Activated CD4-positive, alpha-beta T cell treated with anti-CD3 and anti-CD28 coated beads, Interleukin-2, Interleukin-4, amounts not matched to agents 100 ng/mL and 50 ng/mL, durations not matched to agents 16 hours and 8 hours (primary cell): ENCODE measurements around the gene SRCIN1.

ENCODE experiments used
- DNase-seq: peaks from one replicate; pipeline ENCODE4 v3.0.0-alpha.2; 2020; ENCODE audit warnings: low spot score

The SRCIN1 gene

DNA sequence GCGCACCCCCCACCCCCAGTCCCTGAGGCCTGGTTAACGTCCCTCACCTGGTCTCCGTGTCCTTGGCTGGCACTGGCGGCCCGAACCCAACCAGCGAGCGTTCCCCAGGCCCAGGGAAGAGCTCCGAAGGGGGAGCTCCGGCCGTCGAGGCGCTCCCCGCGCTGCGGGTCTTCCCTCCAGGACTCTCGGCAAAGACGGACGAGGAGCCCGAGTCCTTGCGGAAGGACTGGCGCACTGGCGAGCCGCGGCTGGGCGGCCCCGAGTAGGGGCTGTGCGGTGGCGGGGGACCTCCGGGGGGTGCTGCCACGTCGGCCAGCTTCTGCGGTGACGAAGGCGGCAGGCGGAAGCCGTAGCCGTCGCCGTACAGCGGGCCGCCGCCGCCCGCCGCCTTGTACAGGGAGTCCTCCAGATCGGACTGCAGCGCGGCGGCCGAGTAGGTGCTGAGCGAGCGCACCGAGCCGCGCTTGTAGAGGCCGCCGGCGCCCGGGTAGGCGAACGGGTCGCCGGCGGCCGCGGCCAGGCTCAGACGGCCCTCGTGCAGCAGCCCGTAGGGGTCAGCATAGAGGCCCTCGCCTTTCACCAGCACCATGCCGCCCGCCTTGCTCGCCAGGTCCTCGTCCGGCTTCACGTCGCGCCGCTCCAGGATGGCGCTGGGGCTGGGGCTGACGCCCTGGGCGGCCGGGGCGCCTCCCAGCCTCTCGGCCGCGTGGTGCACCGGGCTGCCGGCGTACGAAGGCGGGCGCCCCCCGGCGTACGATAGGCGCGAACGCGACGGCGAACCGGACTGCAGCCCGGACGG is 44.1 kb downstream of the SRCIN1 start:
- DNase-seq, result no peak

DNA sequence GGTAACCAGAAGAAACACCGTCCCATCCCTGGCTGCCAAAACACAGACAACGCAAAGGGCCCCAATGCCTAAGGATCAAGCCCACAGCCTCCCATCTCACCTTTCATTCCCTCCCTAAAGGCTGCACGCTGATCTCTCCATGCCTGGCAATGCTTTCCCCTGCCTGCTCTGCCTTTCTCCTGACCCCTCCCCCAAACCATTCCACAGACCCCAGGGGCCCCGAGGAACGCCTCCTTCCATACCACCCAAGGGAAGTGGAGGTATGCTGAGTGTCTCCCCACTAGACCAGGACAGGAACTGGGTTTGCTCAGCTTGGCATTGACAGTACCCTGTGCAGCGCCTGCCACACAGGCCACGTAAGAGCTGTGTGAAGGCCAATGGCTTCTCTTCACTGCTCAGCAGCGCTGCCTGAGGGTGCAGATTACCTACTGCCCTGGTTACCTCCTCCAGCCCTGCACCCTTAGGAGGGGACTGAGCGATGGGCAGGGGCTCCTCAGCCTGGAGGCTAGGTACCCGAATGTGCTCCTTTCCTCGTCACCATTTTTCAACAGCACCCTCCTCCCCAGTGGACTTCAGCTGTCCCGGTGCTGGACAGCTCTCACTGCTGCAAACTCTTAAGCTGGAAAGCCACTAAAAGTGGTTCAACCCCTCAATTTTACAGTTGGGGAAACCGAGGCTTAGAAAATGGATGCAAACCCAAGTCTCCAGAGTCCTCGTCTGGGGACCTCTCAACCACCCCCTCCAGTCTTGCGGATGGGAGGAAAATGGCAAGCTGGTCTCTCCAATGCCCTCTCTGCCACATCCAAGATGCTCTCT is 45.0 kb downstream of the SRCIN1 start:
- no peak for DNase-seq

DNA sequence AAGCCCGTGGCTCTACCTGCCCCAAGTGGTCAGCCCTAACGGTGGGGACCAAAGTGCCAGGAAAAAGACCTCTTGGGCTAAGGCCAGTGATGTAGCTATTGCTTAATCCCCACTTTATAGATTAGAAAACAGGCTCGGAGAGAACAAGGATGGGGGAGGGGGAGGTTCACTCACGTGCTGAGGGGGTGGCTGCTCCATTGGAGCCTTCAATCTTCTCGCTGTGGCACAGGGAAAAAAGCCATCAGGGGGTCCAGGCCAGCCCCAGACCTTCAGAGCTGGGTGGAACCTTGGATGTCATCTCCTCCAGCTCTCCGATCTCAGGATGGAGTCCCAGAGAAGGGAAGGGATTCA is 45.9 kb downstream of the SRCIN1 start:
- DNase-seq, result no peak

DNA sequence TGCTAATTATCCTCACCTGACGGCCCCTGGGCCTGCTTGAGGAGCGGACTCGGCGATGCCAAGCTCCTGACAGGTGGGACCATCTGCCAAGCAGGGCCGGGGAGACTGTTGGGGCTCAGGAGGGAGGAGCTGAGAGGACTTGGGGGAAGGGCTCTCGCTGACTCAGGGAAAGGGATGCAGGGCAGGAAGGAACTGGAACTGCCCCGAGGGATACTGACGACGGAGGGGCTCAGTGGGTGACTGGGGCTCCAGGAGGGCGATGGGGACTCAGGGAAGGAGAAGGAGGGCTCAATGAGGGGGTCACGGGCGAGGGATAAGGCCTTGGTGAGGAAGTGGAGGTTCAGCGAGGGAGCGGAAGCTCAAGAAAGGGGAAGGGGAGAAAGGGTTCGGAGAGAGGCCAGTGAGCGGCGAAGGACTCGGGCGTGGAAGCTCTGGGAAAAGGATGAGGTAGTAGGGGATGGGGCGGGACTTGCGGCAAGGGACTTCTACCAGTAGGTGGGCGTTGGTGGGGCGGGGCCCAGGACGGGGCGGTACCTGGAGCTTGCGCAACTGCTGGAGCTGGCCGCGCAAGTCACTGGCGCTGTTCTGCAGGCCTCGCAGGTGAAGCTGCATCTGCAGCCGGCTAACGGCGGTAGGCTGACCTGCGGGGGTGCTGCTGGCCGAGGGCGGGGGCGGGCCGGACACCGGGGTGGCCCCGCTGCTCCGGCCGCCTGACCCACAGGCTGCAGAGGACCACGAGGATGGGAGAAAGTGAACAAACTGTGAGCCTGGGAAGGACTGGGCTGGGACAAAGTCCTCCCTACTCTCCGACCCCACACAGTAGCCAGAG is 46.5 kb downstream of the SRCIN1 start:
- DNase-seq, result peak; percentile 78

DNA sequence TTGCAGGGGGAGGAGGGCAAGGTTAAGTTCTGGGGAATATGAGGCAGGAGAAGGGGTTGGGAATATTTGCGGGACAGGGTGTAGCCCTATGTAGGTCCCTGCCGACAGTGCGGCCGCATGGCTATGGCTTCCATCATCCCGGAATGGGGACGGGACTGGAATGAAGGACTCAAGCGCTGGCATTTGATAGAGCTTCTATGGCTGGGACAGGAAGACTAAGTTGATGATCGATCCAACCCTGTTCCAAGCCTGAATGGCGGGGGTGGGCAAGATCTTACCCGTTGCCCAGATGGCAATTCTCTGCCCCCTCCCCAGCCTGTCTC is 47.1 kb downstream of the SRCIN1 start:
- no peak for DNase-seq

DNA sequence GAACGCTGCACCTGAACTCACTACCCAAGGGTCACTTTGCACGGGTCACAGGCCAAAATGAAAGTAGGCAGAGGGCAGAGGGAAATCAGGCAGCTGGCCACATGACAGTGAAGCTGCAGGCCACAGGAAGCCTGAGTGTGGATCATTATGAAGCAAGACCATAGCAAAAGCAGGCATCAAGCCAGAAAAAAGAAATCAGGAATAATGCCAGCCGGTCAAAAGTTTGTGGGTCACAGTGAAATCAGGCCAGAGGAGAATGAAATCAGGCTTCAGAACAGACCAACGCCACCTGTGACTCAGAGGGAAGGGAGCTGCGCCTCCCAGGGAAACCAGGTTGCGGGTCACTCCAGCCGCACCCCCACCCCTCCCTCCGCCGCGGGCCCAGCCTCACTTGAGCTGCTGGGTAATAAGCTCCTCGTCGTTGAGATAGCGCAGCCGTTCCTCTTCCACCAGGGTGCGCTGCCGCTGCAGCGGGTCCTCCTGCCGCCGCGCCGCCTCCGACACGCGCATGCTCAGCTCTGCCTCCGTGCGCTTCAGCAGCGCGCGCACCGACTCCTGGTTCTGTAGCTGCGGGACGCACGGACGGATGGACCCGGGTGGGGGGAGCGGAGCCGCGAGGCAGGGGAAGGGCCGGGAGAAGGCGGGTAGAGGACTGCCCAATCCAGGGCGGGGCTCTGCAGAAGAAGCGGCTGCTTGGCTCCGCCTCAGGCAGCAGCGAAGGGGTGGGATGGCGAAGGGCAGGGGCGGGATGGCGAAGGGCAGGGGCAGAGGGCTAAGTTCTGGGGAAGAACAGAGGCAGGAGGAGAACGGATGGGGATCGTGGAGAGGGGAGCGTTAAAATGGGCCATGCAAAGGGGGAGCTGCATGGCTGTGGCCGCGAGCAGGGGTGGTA is 47.7 kb downstream of the SRCIN1 start:
- DNase-seq, result peak; percentile 93

DNA sequence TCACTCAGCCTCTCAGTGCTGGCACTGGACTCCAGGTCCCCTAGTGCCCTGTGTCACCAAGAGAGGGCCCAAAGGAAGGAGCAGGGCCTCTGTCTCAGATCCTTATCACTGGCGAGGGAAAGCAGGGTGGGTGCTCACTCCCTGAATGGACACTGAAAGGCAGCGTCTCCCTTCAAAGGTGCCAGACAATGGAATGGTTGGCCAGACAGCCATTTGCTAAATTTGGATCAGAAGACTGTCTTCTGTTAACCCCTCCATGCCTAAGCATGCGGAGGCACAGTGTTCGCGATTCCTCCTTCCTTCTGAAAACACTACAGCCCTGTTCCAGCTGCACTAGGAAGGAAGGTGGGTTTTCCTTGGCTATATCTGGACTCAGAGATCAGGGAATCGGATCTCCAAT is 48.4 kb downstream of the SRCIN1 start:
- DNase-seq, result no peak

DNA sequence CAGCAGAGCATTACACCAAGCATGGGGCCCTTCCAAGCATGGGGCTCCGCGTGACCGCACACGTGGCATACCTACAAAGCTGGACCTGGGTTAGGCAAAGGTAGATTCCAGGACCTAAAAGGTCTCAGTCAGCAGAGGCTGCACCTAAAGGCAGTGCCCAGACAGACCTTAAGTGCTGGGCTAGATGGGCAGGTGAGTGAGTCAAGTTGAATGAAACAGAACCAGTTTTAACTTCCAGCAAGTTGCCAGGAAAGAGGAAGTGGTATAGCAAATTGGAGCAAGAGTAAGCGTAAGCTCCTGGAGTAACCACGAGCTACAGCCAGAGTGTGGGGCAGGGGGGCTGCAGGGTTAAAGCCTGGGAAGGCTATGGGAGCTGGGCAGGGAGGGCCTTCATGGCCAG is 49.5 kb downstream of the SRCIN1 start:
- no peak for DNase-seq

DNA sequence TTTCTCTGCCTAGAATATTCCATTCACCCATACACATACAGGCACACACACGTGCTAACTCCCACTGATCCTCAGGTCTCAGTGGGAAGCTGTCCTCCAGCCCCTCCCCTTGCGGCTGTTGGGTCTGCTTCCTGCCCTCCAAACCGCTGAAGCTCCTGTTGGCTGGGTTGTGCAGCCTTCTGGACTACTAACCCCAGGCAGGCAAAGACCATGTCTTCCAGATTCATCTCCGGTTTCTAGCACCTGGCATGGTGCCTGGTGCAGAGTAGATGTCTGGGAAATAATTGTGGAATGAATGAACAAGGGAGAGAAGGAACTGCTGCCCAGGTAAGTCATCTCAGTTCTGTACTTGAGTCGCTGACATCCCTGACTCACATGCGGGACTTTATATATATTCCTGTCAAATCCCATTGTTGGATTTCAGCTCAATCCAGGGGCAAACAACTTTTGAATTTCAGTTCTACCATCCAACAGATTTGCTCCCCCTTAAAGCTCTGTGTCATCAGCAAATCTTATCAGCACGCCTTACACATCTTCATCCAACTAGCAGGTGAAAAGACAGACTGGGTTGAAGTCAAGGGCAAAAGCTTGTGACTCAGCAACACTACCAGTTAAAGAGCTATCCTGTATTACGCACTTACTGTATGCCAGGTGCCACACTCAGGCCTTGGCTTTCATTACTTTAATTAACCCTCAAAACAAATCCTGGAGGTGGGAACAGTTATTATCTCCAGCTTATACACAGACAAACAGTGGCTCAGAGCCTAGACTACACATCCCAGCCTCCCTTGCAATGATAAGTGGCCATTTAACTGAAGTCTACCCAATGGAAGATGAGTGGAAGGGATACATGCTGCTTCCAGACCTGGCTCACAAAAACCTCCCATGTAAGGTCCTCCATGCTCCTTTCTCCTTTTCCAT is 51.1 kb downstream of the SRCIN1 start:
- DNase-seq, result no peak

DNA sequence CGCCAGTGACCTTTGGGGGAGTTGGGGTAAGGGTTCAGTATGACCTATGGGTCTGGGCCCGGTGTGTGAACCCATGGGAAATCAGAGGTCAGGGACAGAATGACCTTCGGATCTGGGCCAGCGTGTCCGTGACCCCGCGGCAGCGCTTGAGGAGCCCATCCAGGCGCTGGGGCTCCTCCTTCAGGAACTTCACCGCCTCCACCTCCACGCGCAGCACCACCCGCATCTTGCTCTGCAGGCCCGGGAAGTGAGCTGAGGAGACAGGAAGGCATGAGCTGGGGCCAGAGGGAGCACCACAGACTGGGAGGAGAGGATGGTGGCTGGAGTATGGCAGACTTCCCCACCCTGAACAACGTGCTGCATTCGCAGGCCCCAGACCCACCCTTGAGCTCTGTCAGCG is 53.4 kb downstream of the SRCIN1 start:
- DNase-seq, result no peak

DNA sequence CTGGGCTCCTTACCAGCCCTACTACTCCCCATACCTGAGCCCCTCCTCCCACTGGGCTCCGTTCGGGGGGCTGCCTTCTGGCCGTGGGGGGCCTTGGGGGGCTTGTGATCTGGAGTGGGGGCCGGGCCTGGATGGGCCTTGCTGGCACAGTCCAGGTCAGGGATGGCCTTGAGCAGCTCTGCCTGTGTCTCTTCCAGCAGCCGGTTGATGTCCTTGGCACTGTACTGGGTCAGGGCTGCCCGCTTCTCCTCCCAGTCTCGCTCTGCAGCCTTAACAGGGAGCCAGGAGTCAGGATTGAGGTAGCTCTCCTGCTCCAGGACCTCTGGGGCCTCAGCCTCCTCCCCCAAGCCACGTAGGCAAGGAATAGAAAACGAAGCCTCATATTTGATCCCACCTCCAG is 54.6 kb downstream of the SRCIN1 start:
- no peak for DNase-seq

DNA sequence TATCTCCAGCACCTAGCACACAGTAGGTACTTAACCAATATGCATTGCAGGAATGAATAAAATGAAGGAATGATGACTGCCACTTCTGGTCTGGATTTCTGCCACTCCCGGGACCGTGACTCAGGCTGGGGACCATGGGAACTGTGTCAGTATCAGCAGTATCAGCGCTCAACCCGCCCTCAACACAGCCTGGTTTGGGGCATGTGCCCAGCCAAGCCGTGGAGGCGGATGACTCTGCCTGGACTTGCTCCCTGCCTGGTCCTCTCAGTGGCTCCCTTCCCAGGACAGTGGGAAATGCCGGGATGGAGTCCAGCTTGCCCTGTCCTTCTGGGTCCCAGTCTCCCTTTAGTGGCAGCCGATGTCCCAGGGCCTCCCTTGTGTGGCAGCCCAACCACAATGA is 55.1 kb downstream of the SRCIN1 start:
- no peak for DNase-seq

DNA sequence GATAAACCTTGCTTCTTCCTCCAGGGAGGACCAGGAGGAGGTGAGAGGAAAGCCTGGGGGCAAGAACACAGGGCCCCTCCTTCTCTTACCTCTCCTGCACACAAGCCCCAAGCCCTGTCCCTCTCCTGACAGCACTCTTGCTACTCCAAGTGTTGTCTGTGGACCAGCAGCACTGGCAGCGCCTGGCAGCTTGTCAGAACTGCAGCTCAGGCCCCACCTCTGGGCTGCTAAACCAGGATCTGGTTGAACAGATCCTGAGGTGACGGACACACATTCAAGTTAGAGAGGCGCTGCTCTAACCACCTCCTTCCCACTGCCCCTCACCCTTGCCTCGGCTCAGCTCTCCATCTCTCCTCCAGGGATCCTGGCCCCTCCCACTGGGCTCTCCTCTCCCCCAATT is 56.5 kb downstream of the SRCIN1 start:
- DNase-seq, result no peak

DNA sequence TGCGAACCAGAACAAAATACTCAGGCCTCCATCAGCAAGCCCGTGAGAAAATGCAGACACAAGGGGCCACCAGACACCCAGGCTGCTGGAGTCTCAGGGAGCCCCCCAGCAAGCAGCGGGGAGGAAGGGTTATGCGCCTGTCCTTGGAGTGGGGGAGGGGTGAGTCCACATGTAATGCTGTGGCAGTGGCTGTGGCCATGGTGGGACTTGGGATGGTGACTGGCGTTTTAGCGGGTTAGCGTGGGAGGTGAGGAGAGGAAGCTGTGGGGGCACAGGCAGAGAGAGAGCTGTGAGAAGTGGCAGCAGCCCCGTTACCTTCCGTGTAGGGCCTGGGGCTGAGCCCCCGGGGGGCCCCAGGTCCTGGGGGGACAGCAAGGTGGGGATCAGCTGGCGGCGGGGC is 58.3 kb downstream of the SRCIN1 start:
- no peak for DNase-seq

DNA sequence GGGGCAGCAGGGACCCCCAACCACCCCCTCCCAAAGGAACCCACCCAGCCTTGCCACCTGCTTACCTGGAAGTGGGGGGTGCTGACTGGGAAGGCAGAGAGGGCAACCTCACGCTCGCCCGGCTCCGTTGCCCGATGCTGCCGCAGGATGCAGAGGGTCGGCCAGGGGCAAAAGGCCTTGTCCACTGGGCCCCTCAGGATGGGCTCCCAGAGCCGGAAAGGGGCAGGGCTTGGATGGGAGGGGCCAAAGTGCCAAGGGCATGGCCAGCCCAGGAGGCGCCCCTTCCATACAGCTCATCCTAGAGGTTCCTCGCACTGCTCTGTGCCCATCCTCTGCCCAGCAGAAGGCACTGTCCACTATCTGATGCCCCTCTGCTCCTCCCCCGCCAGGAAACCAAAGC is 59.4 kb downstream of the SRCIN1 start:
- DNase-seq, result no peak

DNA sequence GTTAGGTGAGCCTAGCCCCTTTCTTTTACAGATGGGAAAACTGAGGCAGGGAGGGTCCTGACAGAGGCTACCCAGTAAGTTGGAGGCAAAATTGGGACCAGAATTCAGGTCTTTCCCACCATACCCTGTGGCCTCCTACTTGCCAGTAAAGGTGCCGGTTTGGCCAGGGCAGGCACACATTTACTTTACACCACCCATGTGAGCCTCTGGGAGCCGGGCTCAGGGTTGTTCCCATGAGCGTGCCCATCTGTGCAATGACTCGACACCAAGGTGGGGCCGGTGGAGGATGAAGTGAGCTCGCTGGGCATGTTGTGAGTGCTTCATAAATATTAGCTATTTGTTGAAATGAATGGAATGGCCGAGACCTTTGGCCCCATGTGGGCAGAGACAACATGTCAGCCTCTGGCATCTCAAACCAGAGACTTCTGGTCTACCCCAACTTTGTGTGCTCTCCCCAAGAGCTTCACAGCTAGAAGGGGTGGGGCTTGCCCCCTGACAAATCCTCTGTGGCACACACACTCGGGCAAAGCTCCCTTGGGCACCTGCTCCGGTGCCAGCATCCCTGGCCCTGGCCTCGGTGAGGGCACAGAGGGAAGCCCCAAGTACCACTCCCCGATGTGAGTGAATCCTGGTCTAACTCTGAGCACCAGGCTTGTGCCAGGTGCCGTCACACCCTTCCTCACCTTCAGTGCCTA is 60.1 kb downstream of the SRCIN1 start:
- no peak for DNase-seq

DNA sequence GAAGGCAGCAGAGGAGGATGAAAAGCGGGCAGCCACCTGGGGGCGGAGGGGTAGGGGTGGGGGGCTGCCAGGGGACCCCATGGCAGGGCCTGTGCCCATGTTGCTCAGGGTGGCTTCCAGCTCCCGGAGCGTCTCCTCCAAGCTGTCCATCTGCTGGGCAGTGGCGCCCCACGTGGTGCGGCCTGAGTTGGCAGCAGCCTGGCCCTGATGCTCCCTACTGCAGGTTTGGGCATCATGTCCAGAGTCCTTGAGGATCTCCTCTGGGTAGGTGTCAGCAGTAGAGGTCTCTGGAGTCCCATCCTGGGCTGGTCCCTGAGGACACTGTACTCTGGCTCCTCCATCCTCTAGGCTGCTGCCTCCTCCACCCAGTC is 60.9 kb downstream of the SRCIN1 start:
- no peak for DNase-seq

DNA sequence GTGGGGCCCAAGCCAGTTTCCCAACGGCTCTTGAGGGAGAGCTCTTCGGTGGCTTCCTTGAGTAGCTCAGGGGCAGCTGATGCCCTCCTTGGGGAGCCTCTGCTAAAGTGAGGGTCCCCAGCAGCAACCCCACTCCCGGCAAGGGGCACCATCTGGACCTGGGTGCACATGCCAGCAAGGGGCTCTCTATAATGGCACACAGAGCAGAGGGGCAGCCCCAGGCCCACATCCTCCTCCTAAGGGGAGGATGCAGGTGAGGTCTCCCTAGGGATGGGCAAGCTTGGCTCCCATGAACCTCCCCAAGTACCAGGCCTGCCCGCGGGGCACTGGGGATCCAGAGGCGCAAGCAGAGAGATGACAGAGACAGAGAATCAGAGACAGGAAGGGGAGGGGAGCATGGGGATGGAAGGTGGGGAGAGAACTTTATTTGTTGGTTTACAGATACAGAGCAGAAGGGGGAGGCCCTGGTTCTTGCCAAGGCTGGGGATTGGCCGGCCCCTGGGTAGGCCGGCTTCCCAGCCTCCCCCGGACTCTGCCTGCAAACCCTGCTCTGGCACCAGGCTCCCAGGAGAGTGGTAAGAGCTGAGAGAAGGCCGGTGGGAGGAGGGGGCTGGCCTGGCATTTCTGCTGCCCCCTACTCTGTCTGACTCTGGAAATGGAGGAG is 61.4 kb downstream of the SRCIN1 start:
- no peak for DNase-seq

DNA sequence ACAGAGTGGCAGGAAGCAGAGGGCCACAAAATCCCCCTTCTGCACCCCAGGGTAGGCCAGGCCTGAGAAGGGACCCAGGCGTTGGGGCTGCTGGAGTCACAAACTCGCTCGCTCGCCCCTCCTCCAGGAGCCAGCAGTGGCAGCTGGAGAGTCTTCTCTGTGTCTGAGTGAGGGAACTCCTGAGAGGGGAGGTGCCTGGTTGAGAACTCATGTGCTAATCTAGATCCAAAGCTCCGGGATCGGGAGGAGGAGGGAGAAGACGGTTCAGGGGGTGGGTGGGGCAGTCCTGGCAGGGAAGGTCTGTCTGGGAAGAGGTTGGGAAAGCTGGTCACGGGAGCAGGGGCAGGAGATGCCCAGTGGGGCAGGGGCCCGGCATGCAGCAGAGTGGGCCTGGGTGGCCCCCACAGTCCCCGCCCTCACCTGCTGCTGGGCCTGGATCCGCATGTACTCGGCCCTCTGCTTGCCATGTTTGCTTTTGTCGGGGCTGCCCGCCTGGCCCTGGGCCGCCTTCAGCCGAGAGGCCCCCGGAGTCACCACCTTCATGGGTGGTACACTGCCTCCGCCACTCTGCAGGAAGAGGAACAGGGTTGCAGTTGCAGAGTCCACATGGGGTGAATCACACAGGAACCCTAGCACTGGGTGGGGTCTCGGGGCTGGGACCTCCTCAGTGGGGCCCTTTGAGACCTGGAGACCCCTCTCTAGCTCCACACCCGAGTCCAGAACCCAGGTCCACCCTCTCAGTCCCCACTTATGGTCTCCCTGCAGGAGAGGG is 62.2 kb downstream of the SRCIN1 start:
- DNase-seq, result no peak
